PFSK-1 (cell line): ENCODE data around the gene FASN.

Source experiments
- FOXP2 ChIP-seq: optimal IDR thresholded peaks from 2 replicates; pipeline ENCODE3; 2011; ENCODE audit warnings: borderline replicate concordance, control low read depth, inconsistent platforms; ENCODE audit not compliant: insufficient read depth; ENCODE audit errors: extremely low read length, extremely low read depth
- POLR2AphosphoS5 ChIP-seq: IDR thresholded peaks from 2 replicates; pipeline ENCODE4 v1.6.1; 2012; ENCODE audit warnings: low read depth, mild to moderate bottlenecking, control low read depth, low read length, moderate library complexity
- SIN3A ChIP-seq: IDR thresholded peaks from 2 replicates; pipeline ENCODE4 v1.6.1; 2012; ENCODE audit warnings: mild to moderate bottlenecking, low read length, moderate library complexity, borderline replicate concordance; ENCODE audit not compliant: insufficient read depth
- TAF1 ChIP-seq: IDR thresholded peaks from 2 replicates; pipeline ENCODE4 v1.6.1; 2012; ENCODE audit warnings: low read length, control low read depth, borderline replicate concordance; ENCODE audit not compliant: insufficient read depth
- TF ChIP-seq, protein P1 (sequence below), 2 experiments: IDR thresholded peaks; 2 replicates each; pipeline versions ENCODE4 v1.6.1 to v1.8.0; 2011 to 2012; ENCODE audit warnings: low read depth in 2 of 2, low read length in 2 of 2, control low read depth in 1 of 2, inconsistent platforms in 1 of 2, mild to moderate bottlenecking in 1 of 2, moderate library complexity in 1 of 2; ENCODE audit not compliant: insufficient read depth in 1 of 2

Gene FASN

DNA sequence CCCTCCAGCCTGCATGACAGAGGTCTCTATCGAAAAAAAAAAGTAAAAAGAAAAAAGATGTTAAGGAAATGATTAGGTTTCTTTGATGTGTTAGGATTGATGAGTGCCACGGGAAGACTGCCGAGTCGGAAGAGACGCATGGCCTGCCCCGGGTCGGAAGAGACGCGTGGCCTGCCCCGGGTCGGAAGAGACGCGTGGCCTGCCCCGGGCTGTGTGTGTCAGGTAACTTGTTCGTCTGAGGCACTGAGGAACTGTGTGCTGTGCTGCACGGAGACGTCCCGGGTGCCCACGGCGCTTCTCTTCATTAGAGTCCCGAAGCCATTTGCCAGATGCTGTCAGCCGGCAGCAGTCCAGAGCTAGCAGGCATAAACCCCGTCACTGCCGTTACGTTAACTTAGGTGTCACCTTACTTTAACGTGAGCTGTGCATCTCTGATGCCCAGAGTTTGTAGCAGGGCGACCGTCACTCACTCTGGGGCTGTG lies 40.5 kb upstream of the FASN start:
- TF ChIP-seq POLR2AphosphoS5 (no peak), FOXP2 (no peak), TAF1 (no peak), SIN3A (no peak)
- TF ChIP-seq, protein P1, sequence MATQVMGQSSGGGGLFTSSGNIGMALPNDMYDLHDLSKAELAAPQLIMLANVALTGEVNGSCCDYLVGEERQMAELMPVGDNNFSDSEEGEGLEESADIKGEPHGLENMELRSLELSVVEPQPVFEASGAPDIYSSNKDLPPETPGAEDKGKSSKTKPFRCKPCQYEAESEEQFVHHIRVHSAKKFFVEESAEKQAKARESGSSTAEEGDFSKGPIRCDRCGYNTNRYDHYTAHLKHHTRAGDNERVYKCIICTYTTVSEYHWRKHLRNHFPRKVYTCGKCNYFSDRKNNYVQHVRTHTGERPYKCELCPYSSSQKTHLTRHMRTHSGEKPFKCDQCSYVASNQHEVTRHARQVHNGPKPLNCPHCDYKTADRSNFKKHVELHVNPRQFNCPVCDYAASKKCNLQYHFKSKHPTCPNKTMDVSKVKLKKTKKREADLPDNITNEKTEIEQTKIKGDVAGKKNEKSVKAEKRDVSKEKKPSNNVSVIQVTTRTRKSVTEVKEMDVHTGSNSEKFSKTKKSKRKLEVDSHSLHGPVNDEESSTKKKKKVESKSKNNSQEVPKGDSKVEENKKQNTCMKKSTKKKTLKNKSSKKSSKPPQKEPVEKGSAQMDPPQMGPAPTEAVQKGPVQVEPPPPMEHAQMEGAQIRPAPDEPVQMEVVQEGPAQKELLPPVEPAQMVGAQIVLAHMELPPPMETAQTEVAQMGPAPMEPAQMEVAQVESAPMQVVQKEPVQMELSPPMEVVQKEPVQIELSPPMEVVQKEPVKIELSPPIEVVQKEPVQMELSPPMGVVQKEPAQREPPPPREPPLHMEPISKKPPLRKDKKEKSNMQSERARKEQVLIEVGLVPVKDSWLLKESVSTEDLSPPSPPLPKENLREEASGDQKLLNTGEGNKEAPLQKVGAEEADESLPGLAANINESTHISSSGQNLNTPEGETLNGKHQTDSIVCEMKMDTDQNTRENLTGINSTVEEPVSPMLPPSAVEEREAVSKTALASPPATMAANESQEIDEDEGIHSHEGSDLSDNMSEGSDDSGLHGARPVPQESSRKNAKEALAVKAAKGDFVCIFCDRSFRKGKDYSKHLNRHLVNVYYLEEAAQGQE (IDR thresholded peaks at IDR 0.05; ENCODE audit: insufficient read depth in 1 of 2, low read depth in 2 of 2, low read length in 2 of 2), result no peak

DNA sequence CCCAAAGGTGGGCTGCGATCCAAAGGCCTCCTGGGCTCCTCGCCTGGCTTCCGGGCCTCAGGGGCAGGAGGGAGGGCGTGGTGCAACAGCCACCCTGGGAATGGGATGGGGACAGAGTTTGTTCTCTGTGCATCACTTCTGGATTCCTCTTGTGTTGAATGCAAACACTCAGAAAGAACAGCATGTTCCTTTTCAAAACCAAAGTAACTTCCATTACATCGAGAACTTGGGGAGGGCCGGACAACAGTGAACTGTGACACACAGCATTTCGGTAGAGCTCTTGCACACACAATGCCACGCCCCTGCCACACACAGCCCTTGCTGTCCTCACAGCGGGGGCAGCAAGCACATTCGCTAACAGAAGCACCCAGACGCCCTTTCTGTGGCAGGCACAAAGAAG lies 36.1 kb upstream of the FASN start:
- TF ChIP-seq SIN3A (no peak), FOXP2 (no peak), POLR2AphosphoS5 (no peak), TAF1 (no peak)
- TF ChIP-seq, protein P1 (IDR thresholded peaks at IDR 0.05; ENCODE audit: insufficient read depth in 1 of 2, low read depth in 2 of 2, low read length in 2 of 2), result no peak

- TF ChIP-seq FOXP2, result no peak
- TF ChIP-seq POLR2AphosphoS5, result no peak
Observed at GRCh38 chr17:82129095-82129494, 31.1 kb upstream of the FASN start.

DNA sequence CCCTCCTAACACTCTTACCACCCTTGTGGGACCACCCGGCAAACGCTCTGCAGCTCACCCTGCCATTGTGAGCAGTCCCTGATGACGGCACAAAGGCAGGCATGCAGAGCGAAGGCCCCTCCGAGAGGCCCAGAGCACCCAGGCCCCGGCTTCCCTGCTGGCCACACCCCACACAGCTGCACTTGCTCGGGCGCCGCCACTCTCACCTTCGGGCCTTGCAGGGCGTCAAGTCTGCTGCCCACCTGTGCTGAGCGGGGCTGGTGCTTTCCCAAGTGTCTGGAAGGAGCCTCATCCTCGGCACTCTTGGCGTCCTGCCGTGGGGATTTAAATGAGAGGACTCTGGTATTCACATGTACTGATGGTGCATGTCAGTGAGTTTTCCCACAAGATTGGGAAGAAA lies 30.3 kb upstream of the FASN start:
- TF ChIP-seq TAF1 (no peak), POLR2AphosphoS5 (no peak), FOXP2 (no peak), SIN3A (no peak)
- TF ChIP-seq, protein P1 (IDR thresholded peaks at IDR 0.05; ENCODE audit: insufficient read depth in 1 of 2, low read depth in 2 of 2, low read length in 2 of 2), result no peak

DNA sequence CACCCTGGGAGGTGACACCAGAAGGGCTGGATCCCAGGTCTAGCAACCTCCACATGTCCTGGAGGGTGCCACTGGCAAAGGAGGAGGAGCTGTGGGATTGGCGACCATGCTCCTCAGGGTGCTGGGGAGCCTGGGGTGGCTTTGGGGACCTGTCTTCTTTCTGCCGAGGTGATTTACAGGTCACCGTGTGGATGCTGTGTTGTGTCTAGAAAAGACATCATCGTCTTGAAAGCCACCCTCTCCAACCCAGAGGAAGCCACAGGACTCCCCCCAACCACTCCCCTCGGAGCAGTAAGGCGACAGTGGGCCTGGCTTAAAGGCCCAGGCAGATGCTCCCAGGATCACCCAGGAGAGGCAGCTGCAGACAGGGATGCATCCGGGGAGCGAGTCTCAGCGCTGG lies 29.7 kb upstream of the FASN start:
- no peak for TF ChIP-seq TAF1
- TF ChIP-seq POLR2AphosphoS5, result no peak
- TF ChIP-seq SIN3A, result no peak
- TF ChIP-seq FOXP2, result no peak
- TF ChIP-seq, protein P1 (IDR thresholded peaks at IDR 0.05; ENCODE audit: insufficient read depth in 1 of 2, low read depth in 2 of 2, low read length in 2 of 2), result no peak
